Measurements from ENCODE around the gene RRP1.

GRCh38 chr21:43825242-43825935 is 36.0 kb downstream of the RRP1 start:
- no peak for TF ChIP-seq POLR2A (IDR thresholded peaks at IDR 0.05; ENCODE audit: low read depth, low read length)
- no peak for TF ChIP-seq TAF1 (IDR thresholded peaks at IDR 0.05; ENCODE audit: low read depth, low read length)
- no peak for TF ChIP-seq POLR2AphosphoS5 (IDR thresholded peaks at IDR 0.05; ENCODE audit: low read depth, low read length)
- no peak for TF ChIP-seq SPI1 (IDR thresholded peaks at IDR 0.05; ENCODE audit: low read depth, low read length)
- TF ChIP-seq POU2F2 (IDR thresholded peaks at IDR 0.05; ENCODE audit: low read depth, low read length), result no peak
- no peak for TF ChIP-seq PAX5 (IDR thresholded peaks at IDR 0.05; ENCODE audit: insufficient read depth, low read length, severe bottlenecking)
